ENCODE data around the gene VCPKMT. TPM values are rescaled to one million over a fixed set of nuclear protein-coding genes. Genes with fewer than 3 reads are reported as not detected.

Gene VCPKMT
- total and polyA plus RNA-seq, 4 donors, result 2.6 to 5.0 (median 2.9) TPM

DNA sequence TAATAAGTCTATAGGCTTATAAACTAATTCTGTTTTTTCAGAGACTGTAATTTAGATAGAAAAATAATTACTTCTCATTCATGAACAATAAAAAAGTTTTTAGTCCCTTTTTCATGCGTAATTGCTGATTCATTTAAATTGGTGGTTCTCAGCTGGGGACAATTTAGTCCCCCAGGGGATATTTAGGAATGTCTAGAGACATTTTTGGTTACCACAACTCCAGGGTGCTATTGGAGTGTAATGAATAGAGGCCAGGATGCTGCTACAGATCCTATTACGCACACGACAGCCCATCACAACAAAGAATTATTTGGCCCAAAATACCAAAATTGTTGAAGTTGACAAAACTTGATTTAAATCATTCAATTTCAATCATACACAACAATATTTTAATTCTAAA is 22.8 kb upstream of the VCPKMT start:
- Histone ChIP-seq H3K36me3 (ENCODE audit: control insufficient read depth in 4 of 4, insufficient read depth in 3 of 4, low read depth in 1 of 4, low read length in 3 of 4) (peaks cover 2 to 7% (median 2%) of the 10 kb centered on the region in 4 donors), H3K9ac (ENCODE audit: low read depth in 1 of 2, low read length in 2 of 2) (no peak overlapping the region), H3K9me3 (ENCODE audit: control insufficient read depth in 4 of 4, low read length in 3 of 4) (no peaks in the 10 kb centered on the region), H3K27ac (ENCODE audit: low read depth in 1 of 2, low read length in 2 of 2) (no peak overlapping the region), H3K27me3 (ENCODE audit: control insufficient read depth in 4 of 4, insufficient read depth in 4 of 4, low read length in 3 of 4) (no peaks in the 10 kb centered on the region), H3K4me1 (ENCODE audit: control insufficient read depth in 4 of 4, insufficient read depth in 4 of 4, low read length in 3 of 4) (no peaks in the 10 kb centered on the region), H3K4me3 (ENCODE audit: low read depth in 1 of 3, low read length in 3 of 3) (no peak overlapping the region)
- DNase-seq (ENCODE audit: low spot score), result no peak
- TF ChIP-seq JUND (IDR thresholded peaks at IDR 0.05), result no peak
- TF ChIP-seq, protein P1, sequence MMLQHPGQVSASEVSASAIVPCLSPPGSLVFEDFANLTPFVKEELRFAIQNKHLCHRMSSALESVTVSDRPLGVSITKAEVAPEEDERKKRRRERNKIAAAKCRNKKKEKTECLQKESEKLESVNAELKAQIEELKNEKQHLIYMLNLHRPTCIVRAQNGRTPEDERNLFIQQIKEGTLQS (IDR thresholded peaks at IDR 0.05), result no peak
- no peak for TF ChIP-seq ZBTB33 (IDR thresholded peaks at IDR 0.05)
- no peak for TF ChIP-seq HNF4A (conservative IDR thresholded peaks at IDR 0.05)
- TF ChIP-seq, protein P2, sequence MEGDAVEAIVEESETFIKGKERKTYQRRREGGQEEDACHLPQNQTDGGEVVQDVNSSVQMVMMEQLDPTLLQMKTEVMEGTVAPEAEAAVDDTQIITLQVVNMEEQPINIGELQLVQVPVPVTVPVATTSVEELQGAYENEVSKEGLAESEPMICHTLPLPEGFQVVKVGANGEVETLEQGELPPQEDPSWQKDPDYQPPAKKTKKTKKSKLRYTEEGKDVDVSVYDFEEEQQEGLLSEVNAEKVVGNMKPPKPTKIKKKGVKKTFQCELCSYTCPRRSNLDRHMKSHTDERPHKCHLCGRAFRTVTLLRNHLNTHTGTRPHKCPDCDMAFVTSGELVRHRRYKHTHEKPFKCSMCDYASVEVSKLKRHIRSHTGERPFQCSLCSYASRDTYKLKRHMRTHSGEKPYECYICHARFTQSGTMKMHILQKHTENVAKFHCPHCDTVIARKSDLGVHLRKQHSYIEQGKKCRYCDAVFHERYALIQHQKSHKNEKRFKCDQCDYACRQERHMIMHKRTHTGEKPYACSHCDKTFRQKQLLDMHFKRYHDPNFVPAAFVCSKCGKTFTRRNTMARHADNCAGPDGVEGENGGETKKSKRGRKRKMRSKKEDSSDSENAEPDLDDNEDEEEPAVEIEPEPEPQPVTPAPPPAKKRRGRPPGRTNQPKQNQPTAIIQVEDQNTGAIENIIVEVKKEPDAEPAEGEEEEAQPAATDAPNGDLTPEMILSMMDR (IDR thresholded peaks at IDR 0.05; ENCODE audit: low read depth, low read length, missing input control), result no peak
- over 99% methylated on average over 3 of the region's 3 CpGs for WGBS

DNA sequence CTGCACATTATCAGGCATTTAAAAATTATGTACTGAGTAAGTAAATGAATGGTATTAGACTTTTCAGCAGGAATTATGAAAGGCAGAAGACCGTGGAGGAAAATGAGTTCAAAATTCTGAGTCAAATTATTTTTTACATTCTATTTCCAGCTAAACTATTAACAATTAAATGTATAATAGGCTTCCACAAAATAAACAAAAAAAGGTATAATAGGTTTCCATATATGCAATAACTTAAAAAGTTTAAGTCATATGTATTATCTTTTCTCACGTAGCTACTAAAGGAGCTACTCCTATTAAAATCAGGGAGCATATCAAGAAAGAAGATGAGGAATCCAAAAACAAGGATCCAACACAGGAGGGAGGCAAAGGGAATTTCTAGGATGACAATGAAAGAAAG is 11.4 kb upstream of the VCPKMT start:
- no peak overlapping the region for H3K27ac ChIP-seq (ENCODE audit: low read depth in 1 of 2, low read length in 2 of 2)
- no peak for DNase-seq (ENCODE audit: low spot score)
- H3K9ac ChIP-seq (ENCODE audit: low read depth in 1 of 2, low read length in 2 of 2), result no peak overlapping the region
- TF ChIP-seq JUND (IDR thresholded peaks at IDR 0.05) (no peak), RAD21 (IDR thresholded peaks at IDR 0.05) (no peak), ZBTB33 (IDR thresholded peaks at IDR 0.05) (no peak), GABPA (IDR thresholded peaks at IDR 0.05 in 1 of 2, conservative IDR thresholded peaks at IDR 0.05 in 1 of 2) (no peak), FOXA2 (IDR thresholded peaks at IDR 0.05) (no peak), HNF4G (IDR thresholded peaks at IDR 0.05) (no peak), TAF1 (conservative IDR thresholded peaks at IDR 0.05) (no peak)
- TF ChIP-seq, protein P2 (IDR thresholded peaks at IDR 0.05; ENCODE audit: low read depth, low read length, missing input control), result no peak
- TF ChIP-seq, protein P1 (IDR thresholded peaks at IDR 0.05), result no peak
- H3K27me3 ChIP-seq (ENCODE audit: control insufficient read depth in 4 of 4, insufficient read depth in 4 of 4, low read length in 3 of 4), result no peaks in the 10 kb centered on the region
- no peaks in the 10 kb centered on the region for H3K9me3 ChIP-seq (ENCODE audit: control insufficient read depth in 4 of 4, low read length in 3 of 4)
- H3K36me3 ChIP-seq (ENCODE audit: control insufficient read depth in 4 of 4, insufficient read depth in 3 of 4, low read depth in 1 of 4, low read length in 3 of 4), result peaks cover 4 to 20% (median 9%) of the 10 kb centered on the region in 4 donors
- WGBS, result 98% methylated on average over 2 of the region's 2 CpGs
- H3K4me3 ChIP-seq (ENCODE audit: low read depth in 1 of 3, low read length in 3 of 3), result no peak overlapping the region
- H3K4me1 ChIP-seq (ENCODE audit: control insufficient read depth in 4 of 4, insufficient read depth in 4 of 4, low read length in 3 of 4), result no peaks in the 10 kb centered on the region

Data from liver (tissue), 9 donors.